A549 (cell line): ENCODE results near the gene SSH3. TPM values are rescaled to one million over a fixed set of nuclear protein-coding genes. Genes with fewer than 3 reads are reported as not detected.

Experiments used
- ATAC-seq, 2 experiments: fragments of 200-7000 bp in 1 of 2; fragments of >200 bp in 1 of 2; cut with Nextera tagmentation in 1 of 2; cut with Tn5 transposase in 1 of 2; 3 replicates each; pipeline versions ENCODE4 v1.8.0 to v1.9.1; 2018 to 2020; ENCODE audit warnings: mild to moderate bottlenecking in 1 of 2, moderate library complexity in 1 of 2
- CTCF ChIA-PET: fragments of 300-600 bp; sonication (Branson Sonifier 250); formaldehyde crosslinking; extraction: SDS; loops from one replicate; lab custom pipeline; 2021; ENCODE audit warnings: antibody characterized with exemption, inconsistent platforms; lab: Yijun Ruan, JAX
- POLR2A ChIA-PET: fragments of 350-600 bp; formaldehyde crosslinking; extraction: SDS; loops from one replicate; lab custom pipeline; 2021; ENCODE audit warnings: antibody characterized with exemption, inconsistent platforms; lab: Yijun Ruan, JAX
- DNase-seq, 2 experiments: peaks; one replicate each; pipeline versions ENCODE4 v3.0.0 to v3.0.0-alpha.2; 2011 to 2016; ENCODE audit warnings: low read depth in 1 of 2, low spot score in 1 of 2
- FAIRE-seq: peaks from 2 replicates; lab custom pipeline; 2011; peaks lifted over from hg19 to GRCh38; lab: Jason Lieb, UNC
- H3K27ac ChIP-seq, 2 experiments: fragments of >200 bp; sonication (Bioruptor Twin); formaldehyde crosslinking; 3 replicates each; pipeline ENCODE4 v1.5.1; 2016 to 2017
- H3K4me1 ChIP-seq: fragments of >200 bp; sonication (Bioruptor Twin); formaldehyde crosslinking; 3 replicates; pipeline ENCODE4 v1.6.1; 2016
- H3K4me2 ChIP-seq: fragments of >200 bp; sonication (Bioruptor Twin); formaldehyde crosslinking; 3 replicates; pipeline ENCODE4 v1.6.1; 2016
- H3K4me3 ChIP-seq: fragments of >200 bp; sonication (Bioruptor Twin); formaldehyde crosslinking; 3 replicates; pipeline ENCODE4 v1.5.1; 2016
- H3K9me3 ChIP-seq: fragments of >200 bp; sonication (Bioruptor Twin); formaldehyde crosslinking; 3 replicates; pipeline ENCODE4 v1.6.1; 2016
- BCL3 ChIP-seq: fragments of >200 bp; sonication (Bioruptor Twin); formaldehyde crosslinking; IDR thresholded peaks from 3 replicates; pipeline ENCODE4 v1.6.1; 2016
- CHD4 ChIP-seq: fragments of 200-600 bp; sonication (generic); IDR thresholded peaks from 2 replicates; pipeline ENCODE4 v1.6.1; 2016; ENCODE audit warnings: antibody characterized with exemption, mild to moderate bottlenecking, borderline replicate concordance
- CTCF ChIP-seq: fragments of >200 bp; sonication (Bioruptor Twin); formaldehyde crosslinking; IDR thresholded peaks from 3 replicates; pipeline ENCODE4 v1.5.1; 2016
- E2F6 ChIP-seq: IDR thresholded peaks from 2 replicates; pipeline ENCODE4 v1.6.1; 2012; ENCODE audit warnings: low read depth, borderline replicate concordance
- EHMT2 ChIP-seq: fragments of 200-600 bp; sonication (generic); IDR thresholded peaks from 2 replicates; pipeline ENCODE4 v1.6.1; 2016; ENCODE audit warnings: antibody characterized with exemption, low read depth, mild to moderate bottlenecking, moderate library complexity
- FOXS1 ChIP-seq: fragments of 250-450 bp; sonication (Bioruptor Pico); IDR thresholded peaks from 2 replicates; pipeline ENCODE4 v1.5.0; 2020; ENCODE audit warnings: mild to moderate bottlenecking, moderate library complexity
- GATA3 ChIP-seq: IDR thresholded peaks from 2 replicates; pipeline ENCODE4 v1.6.1; 2012; ENCODE audit warnings: borderline replicate concordance
- HDAC2 ChIP-seq: fragments of 200-600 bp; sonication (generic); IDR thresholded peaks from 2 replicates; pipeline ENCODE4 v1.6.1; 2016
- HOXB13 ChIP-seq: fragments of 250-450 bp; sonication (Bioruptor Pico); IDR thresholded peaks from 2 replicates; pipeline ENCODE4 v1.5.0; 2020; ENCODE audit warnings: low read depth, mild to moderate bottlenecking, moderate library complexity
- HOXB5 ChIP-seq: fragments of 250-450 bp; sonication (Bioruptor Pico); IDR thresholded peaks from 2 replicates; pipeline ENCODE4 v1.5.0; 2020; ENCODE audit warnings: mild to moderate bottlenecking, moderate library complexity
- JUN ChIP-seq, 2 experiments: fragments of >200 bp; sonication (Bioruptor Twin); formaldehyde crosslinking; IDR thresholded peaks; 2 replicates in 1 of 2; 3 replicates in 1 of 2; pipeline ENCODE4 v1.6.1; 2016 to 2017
- KDM5A ChIP-seq: fragments of 200-600 bp; sonication (generic); IDR thresholded peaks from 2 replicates; pipeline ENCODE4 v1.6.1; 2016; ENCODE audit warnings: antibody characterized with exemption, mild to moderate bottlenecking
- MAFK ChIP-seq: fragments of 450-650 bp; IDR thresholded peaks from 2 replicates; pipeline ENCODE4 v1.6.1; 2014; ENCODE audit not compliant: partially characterized antibody
- MAX ChIP-seq: IDR thresholded peaks from 2 replicates; pipeline ENCODE4 v1.6.1; 2012
- MAZ ChIP-seq: fragments of 150-350 bp; IDR thresholded peaks from 2 replicates; pipeline ENCODE4 v1.6.1; 2014; ENCODE audit warnings: antibody characterized with exemption, low read depth, low read length, borderline replicate concordance
- MYC ChIP-seq: IDR thresholded peaks from 2 replicates; pipeline ENCODE4 v1.6.1; 2012; ENCODE audit warnings: mild to moderate bottlenecking, inconsistent platforms, low read length, improper control_type of control experiment, borderline replicate concordance
- NFE2L2 ChIP-seq: fragments of 150-350 bp; conservative IDR thresholded peaks from 2 replicates; pipeline ENCODE4 v1.6.1; 2014; ENCODE audit warnings: low read length
- NPAS2 ChIP-seq: fragments of 250-450 bp; sonication (Bioruptor Pico); IDR thresholded peaks from 2 replicates; pipeline ENCODE4 v1.8.0; 2022; ENCODE audit warnings: mild to moderate bottlenecking, moderate library complexity, borderline replicate concordance
- NR3C1 ChIP-seq: fragments of >200 bp; sonication (Bioruptor Twin); formaldehyde crosslinking; IDR thresholded peaks from 3 replicates; pipeline ENCODE4 v1.6.1; 2017
- PHF8 ChIP-seq: fragments of 200-600 bp; sonication (generic); IDR thresholded peaks from 2 replicates; pipeline ENCODE4 v1.6.1; 2016; ENCODE audit warnings: low read depth, mild to moderate bottlenecking, antibody characterized with exemption, moderate library complexity, borderline replicate concordance
- POLR2A ChIP-seq: IDR thresholded peaks from 2 replicates; pipeline ENCODE4 v1.6.1; 2012; ENCODE audit warnings: mild to moderate bottlenecking, low read length
- RARB ChIP-seq: fragments of 250-450 bp; sonication (Bioruptor Pico); IDR thresholded peaks from 2 replicates; pipeline ENCODE4 v1.8.0; 2021; ENCODE audit warnings: mild to moderate bottlenecking, moderate library complexity
- RCOR1 ChIP-seq: fragments of 150-350 bp; IDR thresholded peaks from 2 replicates; pipeline ENCODE4 v1.6.1; 2014; ENCODE audit warnings: antibody characterized with exemption, low read length, low read depth
- RFX5 ChIP-seq: fragments of 450-650 bp; IDR thresholded peaks from 2 replicates; pipeline ENCODE4 v1.7.1; 2014; ENCODE audit warnings: antibody characterized with exemption, mild to moderate bottlenecking, moderate library complexity
- SMC3 ChIP-seq: fragments of >200 bp; sonication (Bioruptor Twin); formaldehyde crosslinking; IDR thresholded peaks from 3 replicates; pipeline ENCODE4 v1.6.1; 2018; ENCODE audit warnings: inconsistent platforms
- SREBF2 ChIP-seq: fragments of 450-650 bp; IDR thresholded peaks from 2 replicates; pipeline ENCODE4 v1.6.1; 2014; ENCODE audit warnings: mild to moderate bottlenecking, moderate library complexity
- USF2 ChIP-seq: fragments of 450-650 bp; IDR thresholded peaks from 2 replicates; pipeline ENCODE4 v1.6.1; 2014; ENCODE audit warnings: antibody characterized with exemption
- ZC3H11A ChIP-seq: fragments of 450-650 bp; IDR thresholded peaks from 2 replicates; pipeline ENCODE4 v1.6.1; 2014; ENCODE audit warnings: antibody characterized with exemption, mild to moderate bottlenecking
- ZSCAN20 ChIP-seq: fragments of 250-450 bp; sonication (Bioruptor Pico); IDR thresholded peaks from 2 replicates; pipeline ENCODE4 v1.8.0; 2022; ENCODE audit warnings: mild to moderate bottlenecking, moderate library complexity
- whole genome bisulfite sequencing: methylation state at CpG from one replicate; pipeline ENCODE4 v1.1.6; 2017; ENCODE audit errors: missing lambda C conversion rate; 5-methylcytosine and 5-hydroxymethylcytosine counted together
- polyA plus RNA-seq, 4 experiments: library from polyadenylated mRNA; depleted of rRNA in 3 of 4; stranded (reverse); fragments of >200 nt; fragmentation: RNase III in 1 of 4; extraction: RNeasy Plus Mini Kit Qiagen cat#74134 plus additional on column Dnase treatment in 1 of 4; gene quantifications; 2 replicates in 3 of 4; 3 replicates in 1 of 4; pipeline ENCODE4 v1.2.3, GENCODE V29; 2011 to 2017

The SSH3 gene
- polyA plus RNA-seq, 2 of the 4 experiments (the other 2 are of a cell fraction), result 13.9 to 24.1 TPM

- no peak for TF ChIP-seq RCOR1
- TF ChIP-seq NR3C1, result no peak
- TF ChIP-seq NPAS2, result no peak
- no peak for TF ChIP-seq HOXB5
These were observed 10.7 kb upstream of the SSH3 start (continued) for GRCh38 chr11:67292671-67293070.

- H3K4me2 ChIP-seq, result no peak overlapping the region
- 70% methylated on average over 3 of the region's 3 CpGs for WGBS
- H3K4me3 ChIP-seq, result no peak overlapping the region
- no peak for ATAC-seq
- peaks cover 11% of the 10 kb centered on the region for H3K4me1 ChIP-seq
- TF ChIP-seq RFX5 (no peak), HDAC2 (no peak), E2F6 (no peak), USF2 (no peak), MYC (no peak), RCOR1 (no peak), GATA3 (no peak), EHMT2 (no peak), SMC3 (no peak), HOXB5 (no peak), POLR2A (no peak), ZC3H11A (no peak), CTCF (no peak)
- no peak overlapping the region for H3K27ac ChIP-seq
- DNase-seq, result no peak
- peaks cover 18% of the 10 kb centered on the region for H3K9me3 ChIP-seq
- FAIRE-seq, result no peak
- CTCF ChIA-PET, result interaction anchor here (1.6 to 3.5 kb wide), 4 partner anchors 12 to 31 kb away, joined by 6 to 13 read pairs (median 10); no protein-coding TSS in a partner anchor
- POLR2A ChIA-PET, result no interaction called here
These were observed 10.2 kb upstream of the SSH3 start for GRCh38 chr11:67293090-67293489.

GRCh38 chr11:67295846-67296245 lies 7.5 kb upstream of the SSH3 start:
- TF ChIP-seq PHF8 (no peak), RARB (CRISPR knock-in tag) (no peak), CHD4 (no peak), NFE2L2 (no peak), SREBF2 (no peak), JUN (IDR thresholded peaks at IDR 0.05) (no peak), NR3C1 (no peak), HOXB13 (CRISPR knock-in tag) (no peak), GATA3 (no peak), BCL3 (no peak), MAZ (no peak), ZSCAN20 (CRISPR knock-in tag) (no peak), KDM5A (no peak), E2F6 (no peak), MAFK (no peak), RFX5 (no peak), MAX (no peak), FOXS1 (CRISPR knock-in tag) (no peak)
- CTCF ChIA-PET, result interaction anchor here (0.8 kb wide), 1 partner anchor 21 kb away, joined by 4 read pairs; no protein-coding TSS in a partner anchor
- WGBS, result 96% methylated on average over 1 of the region's 1 CpG

More at GRCh38 chr11:67295846-67296245, 7.5 kb upstream of the SSH3 start:
- Histone ChIP-seq H3K27ac (no peak overlapping the region), H3K4me2 (no peak overlapping the region), H3K4me1 (no peaks in the 10 kb centered on the region; the same call in 1 of the 3 replicates), H3K4me3 (no peak overlapping the region), H3K9me3 (peaks cover 18% of the 10 kb centered on the region)
- ATAC-seq (no peak), DNase-seq (no peak), FAIRE-seq (no peak)
- POLR2A ChIA-PET, result no interaction called here
